Measurements from ENCODE around the gene LDOC1. TPM values are rescaled to one million over a fixed set of nuclear protein-coding genes. Genes with fewer than 3 reads are reported as not detected.
"Not testable (repeated sequence)": the region's sequence is repeated elsewhere in the genome, so short reads cannot be mapped to it uniquely, and the experiment has no call there.

The LDOC1 gene
- total RNA-seq, 4 donors from 2014 or later, result 1.4 to 37.0 (median 1.6) TPM; not detected in 1

DNA sequence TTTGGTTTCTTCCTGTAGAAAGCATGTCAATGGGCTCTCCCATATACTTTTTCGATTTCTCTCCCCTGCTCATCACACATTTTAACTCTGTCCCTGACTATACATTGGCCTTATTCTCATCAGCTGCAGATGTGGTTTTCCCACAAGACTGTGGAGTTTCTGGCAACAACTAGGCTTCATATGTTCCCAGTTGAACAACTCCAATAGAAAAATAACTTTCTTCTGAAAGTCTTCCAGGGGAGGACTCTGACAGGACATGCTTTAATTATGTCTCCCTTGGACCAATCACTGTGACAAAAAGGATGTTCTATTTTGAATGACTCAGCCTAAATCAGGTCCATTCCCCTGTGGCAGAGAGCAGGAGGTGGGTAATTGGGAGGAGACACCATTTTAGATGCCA, 37.3 kb upstream of the LDOC1 start:
- no peaks in the 10 kb centered on the region for H3K36me3 ChIP-seq
- WGBS, 2 donors (ENCODE audit: low coverage in 1 of 2), result 69% methylated on average over 1 of the region's 1 CpG; no CpG with 5 or more reads in 1 of the 2 donors
- in situ Hi-C loops (cut with MboI; ENCODE audit: low pct_ligation_motif_present in 1 of 4, low pct_unique_long_range_greater_than_20kb in 1 of 4, low sequenced_read_pairs in 3 of 4), result no loop called here
- H3K9me3 ChIP-seq, result no peaks in the 10 kb centered on the region
- no peak for TF ChIP-seq POLR2AphosphoS5 (IDR thresholded peaks at IDR 0.05)
- no peak overlapping the region for H3K27ac ChIP-seq
- intact Hi-C loops (cut with DNase I; ENCODE audit: low total_unique reads), result no loop called here
- DNase-seq, result no peak
- no peaks in the 10 kb centered on the region for H3K4me1 ChIP-seq
- no peak overlapping the region for H3K4me3 ChIP-seq
- H3K27me3 ChIP-seq, result no peaks in the 10 kb centered on the region

DNA sequence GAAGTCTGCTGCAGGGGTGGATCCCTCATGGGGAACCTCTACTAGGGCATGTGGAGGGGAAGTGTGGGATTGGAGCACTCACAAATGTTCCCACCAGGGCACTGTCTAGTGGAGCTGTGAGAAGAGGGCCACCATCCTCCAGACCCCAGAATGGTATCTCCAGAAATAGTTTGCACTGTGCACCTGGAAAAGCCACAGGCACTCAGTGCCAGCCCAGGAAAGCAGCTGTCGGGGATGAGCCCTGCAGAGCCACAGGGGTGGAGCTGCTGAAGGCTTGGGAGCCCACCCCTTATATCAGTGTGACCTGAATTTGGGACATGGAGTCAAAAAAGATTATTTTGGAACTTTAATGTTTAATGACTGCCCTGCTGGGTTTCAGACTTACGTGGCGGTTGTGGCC, 25.0 kb upstream of the LDOC1 start:
- intact Hi-C loops (cut with DNase I; ENCODE audit: low total_unique reads) (no loop called here), in situ Hi-C loops (cut with MboI; ENCODE audit: low pct_ligation_motif_present in 1 of 4, low pct_unique_long_range_greater_than_20kb in 1 of 4, low sequenced_read_pairs in 3 of 4) (no loop called here)
- DNase-seq, result no peak
- Histone ChIP-seq H3K27me3 (no peaks in the 10 kb centered on the region), H3K4me1 (no peaks in the 10 kb centered on the region), H3K9me3 (no peaks in the 10 kb centered on the region), H3K4me3 (no peak overlapping the region), H3K27ac (no peak overlapping the region), H3K36me3 (no peaks in the 10 kb centered on the region)
- 84% methylated on average over 3 of the region's 3 CpGs; no CpG with 5 or more reads in 1 of the 2 donors for WGBS, 2 donors (ENCODE audit: low coverage in 1 of 2)
- TF ChIP-seq POLR2A (IDR thresholded peaks at IDR 0.05), result no peak
- no peak for TF ChIP-seq EP300 (IDR thresholded peaks at IDR 0.05; ENCODE audit: low read depth)
- no peak for TF ChIP-seq POLR2AphosphoS5 (IDR thresholded peaks at IDR 0.05)
- TF ChIP-seq, protein P1, sequence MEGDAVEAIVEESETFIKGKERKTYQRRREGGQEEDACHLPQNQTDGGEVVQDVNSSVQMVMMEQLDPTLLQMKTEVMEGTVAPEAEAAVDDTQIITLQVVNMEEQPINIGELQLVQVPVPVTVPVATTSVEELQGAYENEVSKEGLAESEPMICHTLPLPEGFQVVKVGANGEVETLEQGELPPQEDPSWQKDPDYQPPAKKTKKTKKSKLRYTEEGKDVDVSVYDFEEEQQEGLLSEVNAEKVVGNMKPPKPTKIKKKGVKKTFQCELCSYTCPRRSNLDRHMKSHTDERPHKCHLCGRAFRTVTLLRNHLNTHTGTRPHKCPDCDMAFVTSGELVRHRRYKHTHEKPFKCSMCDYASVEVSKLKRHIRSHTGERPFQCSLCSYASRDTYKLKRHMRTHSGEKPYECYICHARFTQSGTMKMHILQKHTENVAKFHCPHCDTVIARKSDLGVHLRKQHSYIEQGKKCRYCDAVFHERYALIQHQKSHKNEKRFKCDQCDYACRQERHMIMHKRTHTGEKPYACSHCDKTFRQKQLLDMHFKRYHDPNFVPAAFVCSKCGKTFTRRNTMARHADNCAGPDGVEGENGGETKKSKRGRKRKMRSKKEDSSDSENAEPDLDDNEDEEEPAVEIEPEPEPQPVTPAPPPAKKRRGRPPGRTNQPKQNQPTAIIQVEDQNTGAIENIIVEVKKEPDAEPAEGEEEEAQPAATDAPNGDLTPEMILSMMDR (IDR thresholded peaks at IDR 0.05), result no peak

DNA sequence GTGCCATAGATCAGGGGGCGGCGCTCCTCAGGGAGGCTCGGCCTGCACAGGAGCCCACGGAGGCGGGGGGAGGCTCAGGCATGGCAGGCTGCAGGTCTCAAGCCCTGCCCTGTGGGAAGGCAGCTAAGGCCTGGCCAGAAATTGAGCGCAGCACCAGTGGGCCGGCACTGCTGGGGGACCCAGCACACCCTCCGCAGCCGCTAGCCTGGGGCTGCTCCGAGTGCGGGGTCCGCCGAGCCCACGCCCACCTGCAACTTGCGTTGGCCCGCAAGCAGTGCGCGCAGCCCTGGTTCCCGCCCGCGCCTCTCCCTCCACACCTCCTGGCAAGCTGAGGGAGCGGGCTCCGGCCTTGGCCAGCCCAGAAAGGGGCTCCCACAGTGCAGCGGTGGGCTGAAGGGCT, 11.6 kb upstream of the LDOC1 start:
- not testable (repeated sequence) for H3K27ac ChIP-seq
- 86% methylated on average over 8 of the region's 24 CpGs; no CpG with 5 or more reads in 1 of the 2 donors for WGBS, 2 donors (ENCODE audit: low coverage in 1 of 2)

DNA sequence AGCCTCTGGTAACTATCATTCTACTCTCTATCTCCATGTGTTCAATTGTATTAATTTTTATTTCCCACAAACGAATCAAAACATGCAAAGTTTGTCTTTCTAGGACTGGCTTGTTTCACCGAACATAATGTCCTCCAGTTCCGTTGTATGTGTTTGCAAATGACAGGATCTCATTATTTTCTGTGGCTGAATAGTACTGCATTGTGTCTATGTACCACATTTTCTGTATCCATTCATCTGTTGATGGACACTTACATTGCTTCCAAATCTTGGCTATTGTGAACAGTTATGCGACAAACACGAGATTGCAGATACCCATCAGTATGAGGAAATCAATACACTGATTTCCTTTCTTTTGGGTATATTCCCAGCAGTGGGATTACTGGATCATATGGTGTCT, 8.4 kb upstream of the LDOC1 start:
- DNase-seq, result no peak
- no peaks in the 10 kb centered on the region for H3K27me3 ChIP-seq
- no peaks in the 10 kb centered on the region for H3K9me3 ChIP-seq
- no peak overlapping the region for H3K4me3 ChIP-seq
- no peaks in the 10 kb centered on the region for H3K36me3 ChIP-seq
- in situ Hi-C loops (cut with MboI; ENCODE audit: low pct_ligation_motif_present in 1 of 4, low pct_unique_long_range_greater_than_20kb in 1 of 4, low sequenced_read_pairs in 3 of 4) (no loop called here), intact Hi-C loops (cut with DNase I; ENCODE audit: low total_unique reads) (no loop called here)
- no peak overlapping the region for H3K27ac ChIP-seq
- WGBS, 2 donors (ENCODE audit: low coverage in 1 of 2), result 62 to 86% methylated on average over 2 to 5 of the region's 5 CpGs
- TF ChIP-seq, protein P1 (IDR thresholded peaks at IDR 0.05), result no peak
- TF ChIP-seq POLR2A (IDR thresholded peaks at IDR 0.05) (no peak), POLR2AphosphoS5 (IDR thresholded peaks at IDR 0.05) (no peak), EP300 (IDR thresholded peaks at IDR 0.05; ENCODE audit: low read depth) (no peak)
- no peaks in the 10 kb centered on the region for H3K4me1 ChIP-seq

More for the DNA sequence above, 11.6 kb upstream of the LDOC1 start:
- DNase-seq; H3K9me3 ChIP-seq; H3K36me3 ChIP-seq; H3K4me3 ChIP-seq; intact Hi-C loops (cut with DNase I; ENCODE audit: low total_unique reads); in situ Hi-C loops (cut with MboI; ENCODE audit: low pct_ligation_motif_present in 1 of 4, low pct_unique_long_range_greater_than_20kb in 1 of 4, low sequenced_read_pairs in 3 of 4); H3K4me1 ChIP-seq; H3K27me3 ChIP-seq: not testable (repeated sequence)

DNA sequence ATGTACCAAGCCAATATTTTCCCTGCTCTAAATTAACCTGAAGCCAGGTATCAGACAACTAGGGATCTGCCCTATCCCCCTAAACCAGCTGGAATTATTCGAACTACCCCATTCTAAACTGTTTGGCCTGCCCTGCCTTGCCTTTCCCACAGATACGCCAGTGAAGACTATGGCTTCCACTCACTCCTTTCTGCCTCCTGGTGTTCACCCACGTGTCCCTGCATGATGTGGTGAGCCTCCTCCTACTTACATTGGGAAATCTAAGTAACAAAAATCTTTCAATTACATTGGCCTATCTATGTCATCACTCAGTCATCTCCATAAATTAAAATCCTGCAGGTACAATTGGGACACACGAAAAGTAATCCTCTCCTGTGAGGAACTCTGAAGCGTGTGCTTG, 6.1 kb upstream of the LDOC1 start:
- intact Hi-C loops (cut with DNase I; ENCODE audit: low total_unique reads), result no loop called here

More for the DNA sequence above, 6.1 kb upstream of the LDOC1 start:
- no peak for DNase-seq
- H3K27me3 ChIP-seq, result no peaks in the 10 kb centered on the region
- H3K4me1 ChIP-seq, result no peaks in the 10 kb centered on the region
- TF ChIP-seq EP300 (IDR thresholded peaks at IDR 0.05; ENCODE audit: low read depth), result no peak
- TF ChIP-seq, protein P1 (IDR thresholded peaks at IDR 0.05), result no peak
- no peak for TF ChIP-seq POLR2A (IDR thresholded peaks at IDR 0.05)
- TF ChIP-seq POLR2AphosphoS5 (IDR thresholded peaks at IDR 0.05), result no peak
- H3K27ac ChIP-seq, result no peak overlapping the region
- H3K9me3 ChIP-seq, result no peaks in the 10 kb centered on the region
- in situ Hi-C loops (cut with MboI; ENCODE audit: low pct_ligation_motif_present in 1 of 4, low pct_unique_long_range_greater_than_20kb in 1 of 4, low sequenced_read_pairs in 3 of 4), result no loop called here
- no peaks in the 10 kb centered on the region for H3K36me3 ChIP-seq
- no peak overlapping the region for H3K4me3 ChIP-seq
- WGBS, 2 donors (ENCODE audit: low coverage in 1 of 2), result 64% methylated on average over 5 of the region's 5 CpGs; no CpG with 5 or more reads in 1 of the 2 donors

Measured in transverse colon (tissue), 4 donors.